ENCODE results near the gene APOC4.
"Not testable (repeated sequence)": the region's sequence is repeated elsewhere in the genome, so short reads cannot be mapped to it uniquely, and the experiment has no call there.

The APOC4 gene

GRCh38 chr19:44960906-44961728 is 19.1 kb downstream of the APOC4 start:
- DNase-seq: no peak

GRCh38 chr19:44961821-44962220 is 19.8 kb downstream of the APOC4 start:
- DNase-seq: no peak

- DNase-seq: no peak
Measured at GRCh38 chr19:44968118-44968517, 26.1 kb downstream of the APOC4 start.

DNA sequence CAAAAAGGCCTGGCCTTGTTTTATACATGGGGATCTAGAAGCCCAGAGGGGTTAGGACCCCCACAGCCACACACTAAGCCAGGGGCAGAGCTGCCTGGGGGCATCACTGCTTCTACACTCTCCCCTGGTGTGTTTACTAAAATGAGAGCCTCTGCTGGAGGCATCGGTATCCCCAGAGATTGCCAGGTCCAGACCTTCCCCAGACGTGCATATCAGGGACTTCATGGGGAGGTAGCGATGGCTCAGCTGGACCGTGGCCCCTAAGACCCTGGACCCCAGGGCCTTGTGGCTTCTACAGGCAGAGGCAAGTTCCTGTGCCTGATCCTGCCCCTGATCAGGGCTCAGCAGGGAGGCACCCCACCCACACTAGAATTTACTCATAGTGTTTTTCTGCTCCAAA is 26.6 kb downstream of the APOC4 start:
- no peak for DNase-seq

DNA sequence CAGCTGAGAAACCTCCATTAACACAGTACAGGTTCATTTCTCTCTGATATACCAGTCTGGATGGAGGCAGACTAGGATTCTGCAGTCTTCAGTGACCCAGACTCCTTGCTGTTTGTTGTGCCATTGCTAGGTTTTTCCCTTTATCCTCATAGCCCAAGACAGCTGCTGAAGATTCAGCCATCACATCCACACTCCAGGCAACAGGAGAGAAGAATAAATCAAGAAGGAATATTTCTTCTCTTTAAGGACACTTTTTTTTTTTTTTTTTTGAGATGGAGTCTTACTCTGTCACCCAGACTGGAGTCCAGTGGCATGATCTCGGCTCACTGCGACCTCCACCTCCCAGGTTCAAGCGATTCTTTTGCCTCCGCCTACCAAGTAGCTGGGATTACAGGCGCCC is 27.4 kb downstream of the APOC4 start:
- DNase-seq: no peak

DNA sequence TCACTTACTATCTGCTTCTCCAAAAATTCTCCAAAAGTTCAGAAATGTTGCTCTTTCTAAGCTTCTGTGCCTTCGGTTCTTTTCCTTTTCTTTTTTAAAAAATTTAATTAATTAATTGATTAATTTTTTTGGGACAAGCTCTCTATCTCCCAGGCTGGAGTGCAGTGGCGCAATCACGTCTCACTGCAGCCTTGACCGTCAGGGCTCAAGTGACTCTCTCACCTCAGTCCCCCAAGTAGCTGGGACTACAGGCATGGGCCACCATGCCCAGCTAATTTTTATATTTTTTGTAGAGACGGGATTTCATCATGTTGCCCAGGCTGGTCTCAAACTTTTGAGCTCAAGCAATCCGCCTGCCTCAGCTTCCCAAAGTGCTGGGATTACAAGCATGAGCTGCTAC is 29.4 kb downstream of the APOC4 start:
- not testable (repeated sequence) for DNase-seq

DNA sequence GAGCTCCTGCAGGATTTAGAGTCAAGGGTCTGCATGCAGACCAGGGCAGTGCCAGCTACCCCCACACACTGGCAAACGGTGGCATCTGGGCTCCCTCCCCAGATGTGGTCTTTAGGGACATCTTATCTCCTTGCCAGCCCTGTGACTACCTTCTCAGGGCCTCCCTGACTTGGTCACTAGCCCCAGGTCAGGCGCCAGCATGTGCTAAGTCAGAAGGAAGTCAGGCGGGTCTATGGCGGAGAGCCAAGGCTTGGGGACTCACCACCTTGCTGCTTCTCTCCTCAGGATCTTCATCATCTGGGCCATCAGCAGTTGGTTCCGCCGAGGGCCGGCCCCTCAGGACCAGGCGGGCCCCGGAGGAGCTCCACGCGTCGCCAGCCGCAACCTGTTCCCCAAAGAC is 30.8 kb downstream of the APOC4 start:
- DNase-seq: no peak

DNA sequence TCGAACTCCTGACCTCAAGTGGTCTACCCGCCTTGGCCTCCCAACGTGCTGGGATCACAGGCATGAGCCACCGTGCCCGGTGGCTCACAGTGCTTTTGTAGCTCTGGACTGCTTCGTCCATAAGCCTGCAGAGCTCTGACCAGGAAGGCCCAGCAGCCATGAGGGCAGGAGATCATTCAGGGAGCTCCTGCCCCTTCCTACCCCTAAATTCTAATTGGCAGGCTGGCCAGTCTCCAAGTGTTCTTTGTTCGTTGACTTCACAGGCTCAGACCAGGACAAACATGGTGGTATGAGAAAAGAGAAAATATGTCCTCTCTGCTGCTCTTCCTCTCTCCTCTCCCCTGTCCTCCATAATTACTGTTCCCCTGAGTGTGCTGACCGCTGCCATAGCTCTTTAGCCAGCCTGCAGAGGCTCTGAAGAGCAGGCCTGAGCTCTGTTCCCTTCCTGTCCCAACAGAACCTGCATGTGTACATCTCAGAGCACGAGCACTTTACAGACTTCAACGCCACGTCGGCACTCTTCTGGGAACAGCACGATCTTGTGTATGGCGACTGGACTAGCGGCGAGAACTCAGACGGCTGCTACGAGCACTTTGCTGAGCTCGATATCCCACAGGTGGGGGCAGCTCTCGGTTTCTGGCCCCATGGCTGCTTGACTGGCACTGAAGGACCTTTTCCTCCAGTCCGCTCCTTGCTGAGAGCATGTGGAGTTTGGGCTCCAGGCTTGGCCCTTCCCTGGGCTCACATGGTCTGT is 32.1 kb downstream of the APOC4 start:
- DNase-seq: no peak

DNA sequence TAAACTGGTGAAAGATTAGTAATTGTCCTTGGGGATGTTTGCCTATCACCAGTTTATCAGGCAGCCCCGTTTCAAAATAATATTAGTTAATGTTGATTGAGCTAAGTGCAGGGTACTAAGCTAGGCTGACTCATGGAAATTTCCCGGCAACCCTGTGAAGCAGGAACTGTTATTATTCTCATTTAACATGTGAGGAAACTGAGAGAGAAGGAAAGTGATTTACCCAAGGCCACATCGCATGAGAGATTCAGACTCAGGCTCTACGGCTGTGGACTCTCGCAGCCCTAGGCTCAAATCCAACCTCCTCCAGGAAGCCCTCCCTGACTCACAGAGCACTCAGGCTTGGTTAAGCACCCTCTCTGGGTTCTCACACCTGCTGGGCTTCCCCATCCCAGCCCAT is 32.8 kb downstream of the APOC4 start:
- no peak for DNase-seq

DNA sequence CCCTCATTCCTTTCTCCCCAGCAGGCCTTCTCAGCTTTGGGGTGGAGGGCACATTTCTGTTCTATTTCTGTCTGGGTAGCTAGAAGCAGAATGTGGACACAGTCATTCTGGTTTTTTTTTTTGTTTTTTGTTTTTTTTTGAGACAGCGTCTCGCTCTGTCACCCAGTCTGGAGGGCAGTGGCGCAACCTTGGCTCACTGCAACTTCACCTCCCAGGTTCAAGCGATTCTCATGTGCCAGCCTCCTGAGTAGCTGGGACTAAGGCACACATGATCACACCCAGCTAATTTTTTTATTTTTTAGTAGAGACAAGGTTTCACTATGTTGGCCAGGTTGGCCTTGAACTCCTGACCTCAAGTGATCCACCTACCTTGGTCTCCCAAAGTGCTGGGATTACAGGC is 33.4 kb downstream of the APOC4 start:
- DNase-seq: no peak

GRCh38 chr19:44984005-44984404 is 42.0 kb downstream of the APOC4 start:
- DNase-seq: no peak

- DNase-seq: no peak
Measured at GRCh38 chr19:44985445-44985844, 43.4 kb downstream of the APOC4 start.

GRCh38 chr19:44986389-44986788 is 44.4 kb downstream of the APOC4 start:
- no peak for DNase-seq

- DNase-seq: no peak
Measured at GRCh38 chr19:44987148-44987675, 45.2 kb downstream of the APOC4 start.

- no peak for DNase-seq
Measured at GRCh38 chr19:44988273-44988672, 46.2 kb downstream of the APOC4 start.

DNA sequence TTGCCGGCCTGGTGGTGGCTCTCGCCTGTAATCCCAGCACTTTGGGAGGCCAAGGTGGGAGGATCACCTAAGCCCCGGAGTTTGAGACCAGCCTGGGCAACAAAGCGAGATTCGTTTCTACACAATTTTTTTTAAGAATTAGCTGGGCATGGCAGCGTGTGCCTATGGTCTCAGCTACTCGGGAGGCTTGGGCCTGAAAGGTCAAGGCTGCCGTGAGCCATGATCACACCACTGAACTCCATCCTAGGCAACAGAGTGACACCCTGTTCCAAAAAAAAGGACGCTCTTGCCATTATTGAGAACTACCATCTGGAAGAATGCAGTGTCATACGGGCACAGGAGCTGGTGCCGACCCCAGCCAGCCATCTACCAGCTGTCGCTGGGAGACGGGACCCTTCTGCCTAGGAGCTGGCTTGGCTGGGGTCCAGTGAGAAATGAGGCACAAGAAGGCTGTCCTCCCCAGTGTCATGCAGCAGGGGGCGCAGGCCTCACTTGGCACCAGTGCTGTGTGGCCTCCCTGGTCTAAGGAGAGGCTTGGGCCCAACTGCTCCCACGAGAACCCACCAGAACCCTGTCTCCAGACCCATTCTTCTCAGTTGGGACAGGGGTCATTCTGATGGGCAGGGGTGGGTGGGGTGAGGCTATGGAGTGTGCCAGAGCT is 47.0 kb downstream of the APOC4 start:
- DNase-seq: no peak

GRCh38 chr19:44990459-44990858 is 48.4 kb downstream of the APOC4 start:
- no peak for DNase-seq

- DNase-seq: no peak
Measured at GRCh38 chr19:44990966-44991365, 48.9 kb downstream of the APOC4 start.

GRCh38 chr19:44992336-44993163 is 50.5 kb downstream of the APOC4 start:
- DNase-seq: no peak

DNA sequence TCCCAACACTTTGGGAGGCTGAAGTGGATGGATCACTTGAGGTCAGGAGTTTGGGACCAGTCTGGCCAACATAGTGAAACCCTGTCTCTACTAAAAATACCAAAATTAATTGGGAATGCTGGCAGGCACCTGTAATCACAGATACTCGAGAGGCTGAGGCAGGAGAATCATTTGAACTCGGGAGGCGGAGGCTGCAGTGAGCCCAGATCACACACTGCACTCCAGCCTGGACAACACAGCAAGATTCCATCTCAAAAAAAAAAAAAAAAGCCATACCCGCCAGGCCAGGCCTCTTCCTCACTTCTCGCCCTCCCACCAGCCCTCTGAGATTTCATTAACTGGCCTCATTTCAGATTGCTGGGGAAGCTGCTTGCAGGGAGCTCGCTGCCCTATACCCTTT is 51.5 kb downstream of the APOC4 start:
- DNase-seq: no peak

GRCh38 chr19:44993926-44994537 is 52.0 kb downstream of the APOC4 start:
- no peak for DNase-seq

Measured in NCI-H2029 treated with DMSO at 0.1 percent for 48 hours (cell line).